ENCODE results near the gene DDI1. TPM values are rescaled to one million over a fixed set of nuclear protein-coding genes. Genes with fewer than 3 reads are reported as not detected.

Gene DDI1
- total RNA-seq: not detected in 2 replicates

DNA sequence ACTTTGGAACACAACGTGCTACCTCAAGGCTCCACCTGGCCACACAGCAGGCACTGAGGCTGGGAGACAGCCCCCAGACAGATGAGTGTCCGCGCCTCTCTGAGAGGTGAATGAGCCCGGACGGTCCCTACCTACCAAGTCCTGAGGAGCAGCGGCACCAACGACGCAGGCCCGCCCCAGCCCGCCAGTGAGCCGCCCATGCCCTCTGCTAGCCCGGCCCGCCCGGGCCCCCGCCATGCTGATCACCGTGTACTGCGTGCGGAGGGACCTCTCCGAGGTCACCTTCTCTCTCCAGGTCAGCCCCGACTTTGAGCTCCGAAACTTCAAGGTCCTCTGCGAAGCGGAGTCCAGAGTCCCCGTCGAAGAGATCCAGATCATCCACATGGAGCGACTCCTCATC lies at the start of gene DDI1:
TSS of gene DDI1 (plus strand) at position 53 of the 400 bp plus-strand sequence. CDS start at position 236, 183 bp downstream.
- DNase-seq (ENCODE audit: low read depth, low spot score): no peak

- DNase-seq (ENCODE audit: low read depth, low spot score): no peak
These were observed 48.5 kb upstream of the DDI1 start for GRCh38 chr11:103987629-103988594.

DNA sequence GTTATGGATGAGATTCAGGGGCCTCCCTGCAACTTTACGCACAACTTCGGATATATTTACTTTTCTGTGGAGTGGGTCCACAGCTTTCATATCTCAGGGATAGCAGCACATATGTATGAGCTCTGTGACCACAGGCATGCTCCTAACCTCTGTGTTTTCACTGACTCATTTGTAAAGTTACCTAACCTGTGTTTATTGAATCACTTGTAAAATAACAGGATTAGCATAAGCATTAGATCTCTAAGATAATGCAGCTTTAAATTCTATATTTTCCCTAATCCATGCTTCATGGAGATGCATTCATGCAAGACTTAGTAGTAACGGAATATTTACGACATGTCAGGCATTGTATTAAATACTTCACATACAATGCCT lies 47.9 kb upstream of the DDI1 start:
- no peak for DNase-seq (ENCODE audit: low read depth, low spot score)

GRCh38 chr11:103993507-103993906 lies 42.9 kb upstream of the DDI1 start:
- no peak for DNase-seq (ENCODE audit: low read depth, low spot score)

DNA sequence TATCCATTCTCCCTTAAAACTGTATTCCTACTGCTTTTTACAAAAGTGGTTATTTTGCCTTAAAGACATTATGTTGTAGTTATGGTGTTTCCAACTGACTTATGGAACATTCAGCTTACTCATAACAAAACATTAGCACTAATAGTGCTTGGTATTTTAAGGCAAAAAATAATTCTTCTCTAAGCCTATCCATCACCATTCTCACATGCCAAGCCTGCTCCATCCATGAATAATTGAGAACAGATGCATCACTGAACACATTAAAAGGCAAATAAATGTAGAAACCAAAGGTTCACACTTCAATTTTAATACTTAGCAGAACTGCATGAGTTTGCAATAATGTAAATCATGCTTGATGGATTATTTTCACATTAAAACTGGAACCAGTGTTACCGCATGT lies 42.3 kb upstream of the DDI1 start:
- DNase-seq (ENCODE audit: low read depth, low spot score): no peak

- no peak for DNase-seq (ENCODE audit: low read depth, low spot score)
These were observed 41.9 kb upstream of the DDI1 start for GRCh38 chr11:103994518-103994917.

GRCh38 chr11:103995896-103996295 lies 40.5 kb upstream of the DDI1 start:
- no peak for DNase-seq (ENCODE audit: low read depth, low spot score)

DNA sequence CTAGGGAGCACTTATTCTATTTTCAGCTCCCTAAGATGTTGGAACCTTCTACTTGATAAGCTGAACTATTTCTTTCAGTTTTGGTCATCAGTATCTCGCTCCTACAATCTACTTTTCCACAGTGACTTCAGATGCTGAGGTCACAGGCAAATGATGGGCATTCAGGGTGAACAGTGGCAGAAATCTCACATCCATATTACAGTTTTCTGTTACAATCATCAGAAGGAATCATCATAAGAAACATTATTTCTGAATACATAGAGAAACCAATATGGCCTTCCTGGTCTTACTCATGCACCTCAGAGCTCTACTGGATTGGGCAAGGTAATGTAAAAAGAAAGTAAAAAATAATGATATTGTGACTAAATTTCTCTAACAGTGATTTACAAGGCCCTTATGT lies 39.4 kb upstream of the DDI1 start:
- no peak for DNase-seq (ENCODE audit: low read depth, low spot score)

- no peak for DNase-seq (ENCODE audit: low read depth, low spot score)
These were observed 37.5 kb upstream of the DDI1 start for GRCh38 chr11:103998826-103999508.

- no peak for DNase-seq (ENCODE audit: low read depth, low spot score)
These were observed 35.6 kb upstream of the DDI1 start for GRCh38 chr11:104000798-104001197.

- no peak for DNase-seq (ENCODE audit: low read depth, low spot score)
These were observed 34.8 kb upstream of the DDI1 start for GRCh38 chr11:104001561-104002056.

DNA sequence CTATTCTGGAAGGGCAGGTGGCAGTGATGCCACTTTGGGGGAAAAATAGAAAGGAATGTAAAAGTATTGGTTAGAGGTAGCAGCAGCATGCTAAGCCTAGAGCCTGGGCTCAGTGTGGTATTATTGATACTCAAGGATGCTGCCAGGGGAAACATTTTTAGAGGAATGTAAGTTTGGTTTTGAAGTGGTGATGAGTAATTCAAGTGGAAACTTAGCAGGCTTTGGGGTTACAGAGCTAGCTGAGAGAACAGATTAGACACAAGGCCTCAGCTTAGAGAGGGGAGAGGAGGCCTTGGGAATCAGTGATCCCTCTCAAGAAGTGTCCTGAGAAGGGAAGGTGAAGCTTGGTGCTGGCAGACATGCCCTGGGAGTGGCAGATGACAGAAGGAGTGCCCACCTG lies 32.9 kb upstream of the DDI1 start:
- no peak for DNase-seq (ENCODE audit: low read depth, low spot score)

GRCh38 chr11:104005234-104005855 lies 31.1 kb upstream of the DDI1 start:
- DNase-seq (ENCODE audit: low read depth, low spot score): no peak

DNA sequence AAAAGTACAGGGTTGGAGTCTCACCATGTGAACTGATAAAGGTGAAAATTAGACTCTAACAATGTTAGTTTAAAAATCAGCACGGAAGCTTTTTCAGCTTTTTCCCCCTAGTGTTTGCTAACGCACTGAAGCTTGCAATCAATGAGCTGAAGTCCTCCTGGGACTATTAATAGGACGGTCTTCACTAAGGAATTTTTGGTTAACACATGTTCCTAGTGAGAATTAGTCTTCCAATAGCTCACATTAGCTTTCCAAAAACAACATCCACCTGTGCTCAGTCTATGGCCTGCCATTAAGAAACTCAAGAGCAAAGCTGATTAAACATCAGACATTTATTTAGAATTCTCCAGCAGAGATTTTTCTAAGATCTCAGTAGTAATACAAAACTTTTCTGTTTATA lies 26.7 kb upstream of the DDI1 start:
- DNase-seq (ENCODE audit: low read depth, low spot score): no peak

- no peak for DNase-seq (ENCODE audit: low read depth, low spot score)
These were observed 25.4 kb upstream of the DDI1 start for GRCh38 chr11:104011044-104011443.

DNA sequence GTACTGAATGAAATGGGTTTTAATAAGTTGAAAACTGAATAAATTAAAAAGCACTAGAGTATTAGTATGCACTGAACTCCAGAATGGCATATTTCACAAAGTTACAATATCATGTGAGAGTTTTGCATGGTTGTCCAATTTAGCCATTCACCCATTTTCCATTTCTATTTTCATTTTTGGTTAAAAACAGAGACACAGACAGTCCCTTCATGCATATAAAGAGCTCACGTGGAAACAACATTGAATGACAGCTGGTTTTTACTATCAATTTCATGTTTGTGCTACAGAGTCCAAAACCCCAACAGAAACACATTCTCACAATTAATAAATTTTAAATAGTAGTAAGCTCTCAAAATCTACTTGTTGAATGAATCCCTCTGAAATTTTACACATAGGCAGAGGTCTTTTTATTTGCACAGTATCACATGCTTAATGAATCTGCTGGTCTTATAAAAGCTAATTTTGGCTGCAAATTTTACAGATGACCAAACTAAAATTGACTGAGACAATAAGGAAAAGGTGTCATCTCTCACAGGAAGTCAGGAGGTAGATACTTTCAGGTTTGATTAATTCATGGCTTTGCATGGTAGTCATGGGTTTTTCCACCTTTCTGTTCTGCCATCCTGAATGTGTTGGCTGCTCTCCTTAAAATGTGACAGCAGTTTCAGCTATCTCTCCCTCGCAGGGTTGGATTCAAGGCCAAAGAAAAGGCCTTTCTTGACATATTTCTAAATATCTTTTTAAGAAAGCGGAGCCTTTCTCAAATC lies 20.6 kb upstream of the DDI1 start:
- DNase-seq (ENCODE audit: low read depth, low spot score): no peak

- DNase-seq (ENCODE audit: low read depth, low spot score): no peak
These were observed 11.9 kb upstream of the DDI1 start for GRCh38 chr11:104024572-104024971.

GRCh38 chr11:104028476-104029263 lies 7.8 kb upstream of the DDI1 start:
- no peak for DNase-seq (ENCODE audit: low read depth, low spot score)

DNA sequence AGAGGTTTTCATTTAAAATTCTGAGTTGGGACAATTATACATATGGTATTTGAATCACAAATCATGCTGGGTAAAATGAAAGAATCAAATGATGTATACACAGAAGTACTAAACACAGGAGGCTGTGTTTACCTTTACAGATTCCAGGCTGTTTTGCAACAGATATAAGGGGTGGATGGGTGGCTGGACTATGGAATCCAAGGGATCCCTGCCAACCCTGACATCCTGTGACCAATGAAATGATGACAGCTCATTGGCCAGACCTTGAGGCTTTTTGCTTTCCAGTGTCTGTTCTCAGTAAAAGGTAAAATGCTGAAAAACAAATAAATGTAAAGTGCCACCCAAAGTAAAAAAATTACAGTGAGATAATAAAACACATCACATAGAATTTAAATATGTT lies 3.3 kb upstream of the DDI1 start:
- DNase-seq (ENCODE audit: low read depth, low spot score): no peak

DNA sequence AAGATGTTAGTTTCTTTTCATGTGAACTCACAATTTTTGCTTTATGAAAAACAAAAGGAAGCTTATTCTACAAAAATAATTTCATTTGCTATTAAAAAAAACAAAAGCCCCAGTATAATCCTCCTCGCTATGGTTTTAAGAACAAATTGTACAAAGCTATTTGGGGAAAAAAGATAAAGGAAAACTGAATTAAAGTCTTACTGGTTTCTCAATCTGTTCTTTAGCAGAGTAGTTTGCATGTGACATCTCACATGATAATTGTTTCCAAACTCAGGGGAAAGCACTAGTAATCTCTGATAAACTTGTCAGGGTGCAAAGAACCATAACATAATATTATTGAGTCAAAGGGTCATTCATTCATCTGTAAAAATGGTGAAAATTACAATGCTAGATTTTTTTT lies 2.9 kb upstream of the DDI1 start:
- no peak for DNase-seq (ENCODE audit: low read depth, low spot score)
